ENCODE results near the gene STARD9.

Gene STARD9

DNA sequence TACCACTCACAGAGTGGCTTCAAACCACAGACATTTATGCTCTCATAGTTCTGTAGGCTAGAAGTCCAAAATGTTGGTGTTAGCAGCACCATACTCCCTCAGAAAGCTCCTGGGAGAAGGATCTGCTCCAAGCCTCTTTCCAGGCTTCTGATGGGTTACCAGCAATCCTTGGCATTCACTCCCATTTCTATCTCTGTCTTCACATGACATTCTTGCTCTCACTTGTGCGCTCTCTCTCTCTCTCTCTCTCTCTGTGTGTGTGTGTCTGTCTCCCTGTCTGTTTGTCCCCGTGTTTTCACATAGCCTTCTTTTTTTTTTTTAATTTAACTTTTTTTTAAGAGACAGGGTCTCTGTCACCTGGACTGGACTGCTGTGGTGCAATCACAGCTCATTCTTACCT lies 135.3 kb downstream of the STARD9 start:
- Histone ChIP-seq H4K20me1 (no peaks in the 10 kb centered on the region), H3K27me3 (no peaks in the 10 kb centered on the region)

DNA sequence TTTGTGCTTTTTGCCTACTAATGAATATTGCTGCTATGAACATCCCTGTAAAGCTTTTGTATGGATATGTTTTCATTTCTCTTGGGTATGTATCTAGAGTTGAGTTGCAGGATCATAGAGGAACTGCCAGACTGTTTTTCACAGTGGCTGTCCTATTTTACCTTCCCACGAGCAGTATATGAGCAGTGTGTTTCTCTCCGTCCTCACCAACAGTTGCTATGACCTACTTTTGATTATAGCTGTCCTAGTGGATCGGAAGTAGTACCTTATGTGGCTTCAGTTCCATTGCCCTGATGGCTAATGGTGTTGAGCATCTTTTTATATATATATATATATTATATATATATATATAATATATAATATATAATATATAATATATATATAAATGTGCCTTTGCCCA lies 136.3 kb downstream of the STARD9 start:
- H3K36me3 ChIP-seq, result peaks cover 25% of the 10 kb centered on the region
- H3K9me3 ChIP-seq, result no peaks in the 10 kb centered on the region
- no peak overlapping the region for H3K9ac ChIP-seq
- H3K27ac ChIP-seq, result no peak overlapping the region
- TF ChIP-seq Cebpa-rat (IDR thresholded peaks at IDR 0.05), result no peak
- no peak overlapping the region for H3K4me3 ChIP-seq
- H3K4me1 ChIP-seq, result no peaks in the 10 kb centered on the region
- no peaks in the 10 kb centered on the region for H3K27me3 ChIP-seq
- no peaks in the 10 kb centered on the region for H4K20me1 ChIP-seq
- no peak overlapping the region for H3K4me2 ChIP-seq

More for the DNA sequence above, 135.3 kb downstream of the STARD9 start:
- TF ChIP-seq Cebpa-rat (IDR thresholded peaks at IDR 0.05), result no peak
- Histone ChIP-seq H3K36me3 (peaks cover 23% of the 10 kb centered on the region), H3K4me2 (no peak overlapping the region), H3K27ac (no peak overlapping the region), H3K9ac (no peak overlapping the region), H3K9me3 (no peaks in the 10 kb centered on the region), H3K4me3 (no peak overlapping the region), H3K4me1 (no peaks in the 10 kb centered on the region)

DNA sequence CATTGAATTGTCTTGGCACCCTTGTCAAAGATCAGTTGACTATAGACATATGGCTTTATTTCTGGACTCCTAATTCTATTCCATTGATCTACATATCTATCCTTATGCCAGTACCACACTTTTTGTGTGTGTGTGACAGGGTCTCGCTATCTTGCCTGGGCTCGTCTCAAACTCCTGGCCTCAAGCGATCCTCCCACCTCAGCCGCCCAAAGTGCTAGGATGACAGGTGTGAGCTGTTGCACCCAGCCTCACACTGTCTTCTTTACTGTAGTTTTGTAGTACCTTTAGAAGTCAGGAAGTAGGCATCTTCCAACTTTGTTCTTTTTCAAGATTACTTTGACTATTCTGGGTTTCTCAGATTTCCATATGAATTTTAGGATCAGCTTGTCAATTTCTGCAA lies 137.2 kb downstream of the STARD9 start:
- Histone ChIP-seq H3K36me3 (peaks cover 33% of the 10 kb centered on the region), H3K27me3 (no peaks in the 10 kb centered on the region), H4K20me1 (no peaks in the 10 kb centered on the region), H3K27ac (no peak overlapping the region), H3K4me2 (no peak overlapping the region), H3K9ac (no peak overlapping the region), H3K4me3 (no peak overlapping the region), H3K4me1 (no peaks in the 10 kb centered on the region), H3K9me3 (no peaks in the 10 kb centered on the region)
- TF ChIP-seq Cebpa-rat (IDR thresholded peaks at IDR 0.05), result no peak

DNA sequence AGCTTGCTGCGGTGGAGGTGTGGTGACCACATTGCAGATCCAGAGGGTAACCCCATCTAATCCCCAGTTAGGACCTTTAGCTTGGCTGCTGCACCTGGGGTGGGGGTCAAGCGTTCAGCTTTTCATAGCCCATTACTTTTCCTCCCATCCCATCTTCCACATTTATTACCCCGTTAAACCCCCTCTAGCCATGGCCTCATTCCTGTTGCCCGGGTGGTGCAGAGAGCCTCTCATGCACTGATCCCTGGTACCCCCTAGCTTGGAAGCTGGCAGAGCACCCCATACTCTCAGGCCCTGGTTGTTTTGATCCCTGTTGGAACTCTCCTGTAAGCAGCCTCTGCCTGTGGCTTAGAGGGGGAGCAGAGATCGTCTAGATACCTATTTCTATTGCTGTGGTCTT lies 140.7 kb downstream of the STARD9 start:
- no peaks in the 10 kb centered on the region for H4K20me1 ChIP-seq
- peaks cover 54% of the 10 kb centered on the region for H3K36me3 ChIP-seq
- H3K9ac ChIP-seq, result no peak overlapping the region
- no peaks in the 10 kb centered on the region for H3K9me3 ChIP-seq
- no peak for TF ChIP-seq Cebpa-rat (IDR thresholded peaks at IDR 0.05)
- no peaks in the 10 kb centered on the region for H3K27me3 ChIP-seq
- H3K27ac ChIP-seq, result no peak overlapping the region
- no peak overlapping the region for H3K4me2 ChIP-seq
- no peak overlapping the region for H3K4me3 ChIP-seq
- H3K4me1 ChIP-seq, result peaks cover 9% of the 10 kb centered on the region

DNA sequence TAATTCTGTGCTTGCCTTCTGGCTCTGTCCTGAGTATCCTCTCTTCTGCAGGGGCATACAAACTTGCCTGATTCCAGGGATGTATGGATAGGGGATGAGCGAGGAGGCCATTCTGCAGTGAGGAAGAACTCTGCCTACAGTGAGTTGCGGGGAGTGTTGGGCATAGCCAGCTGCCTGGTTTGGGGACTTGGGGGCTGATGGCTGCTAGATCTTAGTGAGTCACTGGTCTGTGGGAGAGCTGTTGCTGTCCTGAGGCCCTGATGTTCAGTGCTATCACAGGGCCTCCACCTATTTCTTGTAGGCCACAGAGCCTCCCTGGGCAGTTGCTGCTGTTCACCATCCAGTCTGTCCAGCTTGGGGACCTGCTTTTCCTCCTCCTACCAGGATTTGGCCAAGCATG lies 141.2 kb downstream of the STARD9 start:
- Histone ChIP-seq H3K9me3 (no peaks in the 10 kb centered on the region), H3K27ac (no peak overlapping the region), H3K4me2 (no peak overlapping the region), H3K9ac (no peak overlapping the region), H4K20me1 (no peaks in the 10 kb centered on the region), H3K4me3 (no peak overlapping the region), H3K27me3 (no peaks in the 10 kb centered on the region), H3K4me1 (peaks cover 11% of the 10 kb centered on the region), H3K36me3 (peaks cover 57% of the 10 kb centered on the region)
- TF ChIP-seq Cebpa-rat (IDR thresholded peaks at IDR 0.05), result no peak

DNA sequence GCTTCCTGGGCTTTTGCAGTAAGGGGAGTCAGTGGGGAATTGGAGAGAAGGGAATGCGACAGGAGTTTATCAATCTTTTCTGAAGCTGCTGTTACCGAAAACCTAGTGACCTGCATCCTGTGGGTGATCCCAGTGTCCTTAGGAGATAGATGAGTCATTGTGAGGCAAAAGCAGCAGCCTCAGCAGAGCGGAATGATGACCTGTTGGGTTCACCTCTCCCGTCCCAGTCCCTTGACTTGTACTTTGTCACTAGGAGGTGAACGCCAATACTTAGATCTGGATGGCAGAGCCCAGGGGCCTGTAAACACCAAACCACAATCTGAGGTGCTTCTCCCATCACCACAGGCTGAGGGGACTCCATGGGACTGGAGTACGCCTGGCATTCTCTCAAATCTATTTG lies 143.6 kb downstream of the STARD9 start:
- TF ChIP-seq Cebpa-rat (IDR thresholded peaks at IDR 0.05), result no peak
- no peak overlapping the region for H3K9ac ChIP-seq
- H3K4me3 ChIP-seq, result no peak overlapping the region
- H3K4me1 ChIP-seq, result peaks cover 18% of the 10 kb centered on the region
- no peak overlapping the region for H3K4me2 ChIP-seq
- H3K9me3 ChIP-seq, result no peaks in the 10 kb centered on the region
- no peaks in the 10 kb centered on the region for H4K20me1 ChIP-seq
- no peak overlapping the region for H3K27ac ChIP-seq
- no peaks in the 10 kb centered on the region for H3K27me3 ChIP-seq
- H3K36me3 ChIP-seq, result peaks cover 81% of the 10 kb centered on the region

DNA sequence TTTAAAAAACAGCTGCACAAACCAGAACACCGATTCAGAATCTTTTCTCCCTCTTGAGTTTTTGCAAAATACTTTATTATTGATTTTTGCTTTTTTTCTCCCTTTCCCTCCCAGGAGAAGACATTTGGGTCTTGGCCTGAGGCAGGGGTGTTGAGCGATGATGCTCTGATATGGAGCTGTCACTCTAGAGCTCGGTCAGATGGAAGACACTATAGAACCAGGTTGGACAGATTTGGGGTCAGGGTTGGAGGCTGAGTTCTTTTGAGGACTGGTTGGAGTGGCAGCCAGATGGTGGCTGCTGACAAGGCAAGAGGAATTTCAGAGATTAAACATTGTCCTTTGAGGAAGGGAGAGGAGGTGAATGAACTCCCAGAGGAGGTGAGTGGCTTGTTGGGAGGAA lies 144.7 kb downstream of the STARD9 start:
- Histone ChIP-seq H3K36me3 (peaks cover 91% of the 10 kb centered on the region), H3K4me1 (peaks cover 18% of the 10 kb centered on the region), H3K4me2 (no peak overlapping the region), H3K9me3 (no peaks in the 10 kb centered on the region), H3K27ac (no peak overlapping the region), H3K27me3 (no peaks in the 10 kb centered on the region), H3K9ac (no peak overlapping the region), H4K20me1 (no peaks in the 10 kb centered on the region; the same call in 1 of the 2 replicates), H3K4me3 (no peak overlapping the region)
- no peak for TF ChIP-seq Cebpa-rat (IDR thresholded peaks at IDR 0.05)

DNA sequence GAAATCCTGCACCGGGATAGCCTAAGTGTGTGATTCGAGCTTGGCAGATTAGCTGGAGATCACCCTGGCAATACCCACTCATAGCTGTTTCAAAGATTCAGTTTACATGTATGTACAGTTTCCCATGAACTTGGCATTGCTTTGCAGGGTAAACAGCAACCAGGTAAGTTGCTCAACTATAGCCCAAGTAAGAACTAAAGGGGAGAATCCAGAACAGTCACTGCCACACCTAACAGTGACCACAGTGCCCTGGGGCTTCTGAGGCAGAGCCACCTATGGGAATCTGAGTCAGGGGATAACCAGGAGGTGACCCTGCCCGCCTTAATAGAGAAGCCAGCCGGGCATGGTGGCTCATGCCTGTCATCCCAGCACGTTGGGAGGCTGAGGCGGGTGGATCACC lies 145.6 kb downstream of the STARD9 start:
- no peak overlapping the region for H3K27ac ChIP-seq
- TF ChIP-seq Cebpa-rat (IDR thresholded peaks at IDR 0.05), result no peak
- H3K27me3 ChIP-seq, result no peaks in the 10 kb centered on the region
- peaks cover 98% of the 10 kb centered on the region for H3K36me3 ChIP-seq
- H3K9ac ChIP-seq, result no peak overlapping the region
- peaks cover 18% of the 10 kb centered on the region for H3K4me1 ChIP-seq
- no peak overlapping the region for H3K4me3 ChIP-seq
- H3K4me2 ChIP-seq, result no peak overlapping the region
- H4K20me1 ChIP-seq, result peaks cover under 1% of the 10 kb centered on the region; the same call in 1 of the 2 replicates
- H3K9me3 ChIP-seq, result no peaks in the 10 kb centered on the region

DNA sequence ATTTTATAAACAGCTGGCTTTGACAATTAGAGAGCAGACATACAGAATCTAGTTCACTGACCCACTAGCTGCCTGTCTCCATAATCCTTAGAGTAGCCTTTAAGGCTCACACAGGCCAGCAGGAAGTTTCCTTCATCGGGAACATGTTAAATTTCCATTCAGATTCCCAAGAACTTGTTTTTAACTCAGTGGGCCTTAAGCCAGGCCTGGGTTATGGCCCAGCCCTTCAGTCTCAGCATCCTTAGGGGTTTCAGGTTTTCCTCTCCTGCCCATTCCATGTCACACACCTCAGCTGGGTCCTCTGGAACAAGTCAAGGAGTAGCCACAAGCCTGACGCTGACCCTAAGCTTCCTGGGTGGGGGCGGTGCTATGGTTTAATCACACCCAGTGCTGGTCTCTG lies 146.5 kb downstream of the STARD9 start:
- H3K9me3 ChIP-seq, result no peaks in the 10 kb centered on the region
- no peak overlapping the region for H3K27ac ChIP-seq
- no peaks in the 10 kb centered on the region for H3K27me3 ChIP-seq
- no peak overlapping the region for H3K4me2 ChIP-seq
- no peak overlapping the region for H3K4me3 ChIP-seq
- H3K9ac ChIP-seq, result no peak overlapping the region
- peaks cover 18% of the 10 kb centered on the region for H3K4me1 ChIP-seq
- no peak for TF ChIP-seq Cebpa-rat (IDR thresholded peaks at IDR 0.05)
- H4K20me1 ChIP-seq, result peaks cover 9% of the 10 kb centered on the region; the same call in 1 of the 2 replicates
- H3K36me3 ChIP-seq, result peaks cover 99% of the 10 kb centered on the region

DNA sequence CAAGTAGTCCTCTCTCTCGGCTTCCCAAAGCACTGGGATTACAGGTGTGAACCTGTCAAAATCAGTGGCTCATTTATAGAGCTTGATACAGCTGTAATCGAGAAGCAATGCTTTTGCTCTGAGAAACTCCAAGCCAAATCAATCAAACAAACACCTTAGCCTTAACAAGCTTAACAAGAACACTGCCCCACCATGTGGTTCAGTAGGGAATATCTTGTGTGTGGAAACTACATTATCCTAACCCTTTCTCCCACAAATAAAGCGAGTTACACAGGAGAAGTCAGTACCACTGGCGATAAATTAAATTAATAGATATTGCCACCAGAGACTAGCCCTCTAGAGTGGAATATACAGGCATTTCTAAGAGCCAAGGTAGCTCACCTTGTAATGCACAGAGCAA lies 147.7 kb downstream of the STARD9 start:
- Histone ChIP-seq H3K4me3 (no peak overlapping the region), H4K20me1 (peaks cover 21% of the 10 kb centered on the region; the same call in 1 of the 2 replicates), H3K36me3 (peaks cover 99% of the 10 kb centered on the region), H3K4me2 (no peak overlapping the region), H3K9ac (no peak overlapping the region), H3K4me1 (peaks cover 18% of the 10 kb centered on the region), H3K9me3 (no peaks in the 10 kb centered on the region), H3K27ac (no peak overlapping the region), H3K27me3 (no peaks in the 10 kb centered on the region)
- no peak for TF ChIP-seq Cebpa-rat (IDR thresholded peaks at IDR 0.05)

DNA sequence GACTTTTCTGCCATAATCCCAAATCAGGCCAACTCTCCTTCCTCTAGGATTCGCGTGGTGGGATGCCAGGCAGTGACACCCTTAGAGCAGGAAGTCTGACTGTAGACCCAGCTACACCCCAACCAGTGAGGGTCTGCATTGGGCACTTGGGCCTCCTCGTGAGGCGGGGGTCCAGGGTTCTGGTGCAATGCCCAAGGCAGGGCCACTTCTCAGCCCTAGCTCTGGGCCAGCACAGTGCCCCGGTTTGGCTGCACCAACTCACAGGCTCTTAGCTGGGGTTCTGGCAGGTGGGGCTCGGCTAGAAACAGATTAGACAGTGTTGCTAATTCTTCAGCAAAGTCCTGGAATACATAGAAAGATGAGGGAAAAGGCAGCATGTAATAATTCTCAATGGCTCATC lies 148.9 kb downstream of the STARD9 start:
- H3K27me3 ChIP-seq, result no peaks in the 10 kb centered on the region
- peaks cover 27% of the 10 kb centered on the region; the same call in 1 of the 2 replicates for H4K20me1 ChIP-seq
- no peak overlapping the region for H3K27ac ChIP-seq
- H3K9ac ChIP-seq, result no peak overlapping the region
- peaks cover 9% of the 10 kb centered on the region for H3K4me1 ChIP-seq
- no peak for TF ChIP-seq Cebpa-rat (IDR thresholded peaks at IDR 0.05)
- H3K4me3 ChIP-seq, result no peak overlapping the region
- H3K9me3 ChIP-seq, result no peaks in the 10 kb centered on the region
- H3K36me3 ChIP-seq, result peaks cover 99% of the 10 kb centered on the region
- H3K4me2 ChIP-seq, result no peak overlapping the region
